Purkinje cell (primary cell): ENCODE data around the gene GOLGA8O. TPM values are rescaled to one million over a fixed set of nuclear protein-coding genes. Genes with fewer than 3 reads are reported as not detected.

Source experiments
- polyA plus RNA-seq: library from polyadenylated mRNA; unstranded; fragments of >200 nt; fragmentation: Nextera tagmentation; gene quantifications from 2 replicates; pipeline ENCODE4 v1.2.1, GENCODE V29; 2014

GOLGA8O gene
- polyA plus RNA-seq: not detected in 2 replicates

DNA sequence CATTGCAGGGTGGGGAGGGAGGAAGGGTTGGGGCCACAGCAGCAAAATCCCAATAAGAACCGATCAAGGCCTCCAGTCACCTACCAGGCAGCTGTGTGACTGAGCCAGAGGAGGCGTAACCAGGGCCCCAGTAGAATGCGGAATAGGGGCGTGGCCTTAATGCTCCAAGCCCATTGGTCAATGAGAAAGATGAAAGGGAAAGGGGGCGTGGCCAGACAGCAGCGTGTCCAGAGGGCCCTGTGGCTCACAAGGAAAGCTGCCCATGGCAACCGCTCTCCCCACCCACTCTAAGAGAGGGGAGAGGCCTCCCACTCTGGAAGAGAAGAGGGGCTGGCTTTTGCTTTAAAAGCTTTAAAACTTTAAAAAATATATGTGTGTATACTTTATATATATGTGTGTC, at the start of gene GOLGA8O:
TSS of gene GOLGA8O (minus strand) at position 101 of the 400 bp plus-strand sequence. CDS start at position 3, 98 bp downstream.

DNA sequence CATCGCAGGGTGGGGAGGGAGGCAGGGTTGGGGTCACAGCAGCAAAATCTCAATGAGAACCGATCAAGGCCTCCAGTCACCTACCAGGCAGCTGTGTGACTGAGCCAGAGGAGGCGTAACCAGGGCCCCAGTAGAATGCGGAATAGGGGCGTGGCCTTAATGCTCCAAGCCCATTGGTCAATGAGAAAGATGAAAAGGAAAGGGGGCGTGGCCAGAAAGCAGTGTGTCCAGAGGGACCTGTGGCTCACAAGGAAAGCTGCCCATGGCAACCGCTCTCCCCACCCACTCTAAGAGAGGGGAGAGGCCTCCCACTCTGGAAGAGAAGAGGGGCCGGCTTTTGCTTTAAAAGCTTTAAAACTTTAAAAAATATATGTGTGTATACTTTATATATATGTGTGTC, 52.2 kb downstream of the GOLGA8O start, which contains the start of gene GOLGA8K:
TSS of gene GOLGA8K (minus strand) at position 101 of the 400 bp plus-strand sequence. CDS start at position 3, 98 bp downstream.

Other genes with a start within 250 kb of the GOLGA8O start
- gene GOLGA8K, start 52.3 kb downstream of the GOLGA8O start, polyA plus RNA-seq: not detected in 2 replicates
- 0.59 and 0.62 TPM in 2 replicates for gene GOLGA8N, start 137.8 kb upstream of the GOLGA8O start, polyA plus RNA-seq
- 0.59 and 1.3 TPM in 2 replicates for gene ARHGAP11A, start 159.9 kb upstream of the GOLGA8O start, polyA plus RNA-seq
- gene SCG5, start 186.1 kb upstream of the GOLGA8O start, polyA plus RNA-seq: 399 and 790 TPM in 2 replicates